ENCODE data around the gene ACBD4. TPM values are rescaled to one million over a fixed set of nuclear protein-coding genes. Genes with fewer than 3 reads are reported as not detected.

The ACBD4 gene
- 0.72 and 10.7 TPM in 2 replicates for total RNA-seq

GRCh38 chr17:45135192-45135977 lies at the start of gene ACBD4:
Gene ACBD4, plus strand, starts transcription at chr17:45135687. Its CDS starts 458 bp downstream, at chr17:45136145.

DNA sequence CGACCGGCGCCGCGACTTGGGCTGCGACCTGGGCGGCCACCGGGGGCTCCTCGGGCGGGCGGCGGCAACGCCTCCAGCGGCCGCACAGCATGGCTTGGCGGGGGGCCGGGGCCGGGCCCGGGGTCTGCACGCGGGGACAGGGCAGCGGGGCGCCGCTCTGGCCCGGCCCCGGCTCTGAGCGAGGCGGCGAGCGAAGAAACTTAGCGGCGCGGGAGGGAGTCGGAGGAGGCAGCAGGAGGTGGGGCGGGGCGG lies 3.2 kb upstream of the ACBD4 start, which contains the start of gene PLCD3:
Gene PLCD3, minus strand, starts transcription at position 196 of the 252 bp plus-strand sequence. Its CDS starts 105 bp downstream, at position 91.

DNA sequence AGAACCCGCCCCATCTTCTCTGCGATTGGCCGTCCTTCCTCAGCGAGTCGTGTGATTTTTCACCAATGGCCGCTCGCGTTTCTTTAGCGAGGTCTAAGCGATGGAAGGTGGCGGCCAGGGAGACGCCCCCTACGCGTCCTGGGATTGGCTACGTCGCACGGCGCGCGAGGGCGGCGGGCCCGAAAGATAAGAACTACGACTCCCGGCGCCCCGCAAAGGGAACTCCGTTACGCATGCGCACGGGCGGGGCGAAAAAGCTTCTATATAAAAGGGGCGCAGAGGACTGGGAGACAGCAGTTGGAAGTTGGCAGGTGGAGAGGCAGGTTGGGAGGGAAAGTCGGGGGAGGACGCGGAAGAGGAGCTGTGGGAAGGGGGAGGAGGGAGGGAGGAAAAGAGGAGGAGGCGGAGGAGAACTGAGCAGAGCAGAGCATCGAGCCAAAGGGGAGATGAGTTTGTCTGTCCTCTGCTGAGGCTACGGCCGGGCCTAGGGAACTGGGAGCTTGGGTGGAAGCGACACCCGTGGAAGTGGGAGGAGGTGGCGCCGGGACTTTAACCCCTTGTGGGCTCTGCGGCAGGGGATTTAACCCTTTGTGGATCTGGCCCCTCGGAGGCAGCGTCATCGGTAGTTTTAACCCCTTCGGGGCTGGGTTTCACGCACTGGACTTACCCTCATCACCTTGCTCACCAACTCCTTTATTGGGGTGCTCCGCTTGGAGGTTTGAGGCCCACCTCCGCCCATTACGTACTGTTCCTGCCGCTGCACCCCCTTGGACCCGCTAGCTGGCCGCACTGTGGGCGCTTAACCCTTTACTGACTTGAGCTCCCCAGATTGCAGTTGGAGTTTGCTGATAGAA lies 12.9 kb downstream of the ACBD4 start, which contains the start of gene HEXIM1:
Gene HEXIM1, plus strand, starts transcription at position 293 of the 854 bp plus-strand sequence. CDS start 716 bp downstream, outside the sequence.

GRCh38 chr17:45161288-45162024 lies 26.0 kb downstream of the ACBD4 start, which contains the start of gene HEXIM2:
Gene HEXIM2, plus strand, starts transcription at chr17:45161875. Its CDS starts 919 bp downstream, at chr17:45162794.

Other genes starting within 250 kb of the ACBD4 start
- 43.3 and 43.9 TPM in 2 replicates for gene EFTUD2, start 236.2 kb upstream of the ACBD4 start, total RNA-seq
- gene GFAP, start 220.2 kb upstream of the ACBD4 start, total RNA-seq: not detected in 2 replicates
- 4.2 and 5.2 TPM in 2 replicates for gene KIF18B, start 187.9 kb upstream of the ACBD4 start, total RNA-seq
- 1.5 TPM in 1 of 2 replicates, not detected in the other for gene C1QL1, start 167.4 kb upstream of the ACBD4 start, total RNA-seq
- 24.9 and 27.1 TPM in 2 replicates for gene DCAKD, start 84.1 kb upstream of the ACBD4 start, total RNA-seq
- gene NMT1, start 74.4 kb upstream of the ACBD4 start, total RNA-seq: 59.3 and 75.5 TPM in 2 replicates
- gene PLCD3, start 3.2 kb upstream of the ACBD4 start, total RNA-seq: 33.5 and 63.2 TPM in 2 replicates
- gene HEXIM1, start 12.8 kb downstream of the ACBD4 start, total RNA-seq: 17.3 and 20.9 TPM in 2 replicates
- gene HEXIM2, start 26.2 kb downstream of the ACBD4 start, total RNA-seq: 2.2 and 10.0 TPM in 2 replicates
- 1.5 and 3.4 TPM in 2 replicates for gene FMNL1, start 86.2 kb downstream of the ACBD4 start, total RNA-seq
- gene SPATA32, start 126.4 kb downstream of the ACBD4 start, total RNA-seq: not detected in 2 replicates
- gene MAP3K14, start 181.3 kb downstream of the ACBD4 start, total RNA-seq: 6.3 and 6.6 TPM in 2 replicates

Data from cardiac atrium fibroblast (primary cell).